GM10248 (cell line): ENCODE results near the gene TRIM54.
"Not testable (repeated sequence)": the region's sequence is repeated elsewhere in the genome, so short reads cannot be mapped to it uniquely, and the experiment has no call there.

Experiments
- CTCF ChIA-PET: fragments of 300-600 bp; sonication (Branson Sonifier 250); formaldehyde crosslinking; extraction: SDS; loops from one replicate; lab custom pipeline; 2021; ENCODE audit warnings: antibody characterized with exemption; lab: Yijun Ruan, JAX
- POLR2A ChIA-PET: fragments of 350-650 bp; sonication (Branson Sonifier 250); formaldehyde crosslinking; extraction: SDS; loops from one replicate; lab custom pipeline; 2020; ENCODE audit warnings: antibody characterized with exemption; lab: Yijun Ruan, JAX
- DNase-seq: peaks from one replicate; pipeline ENCODE4 v3.0.0; 2012; ENCODE audit errors: extremely low spot score
- CTCF ChIP-seq: IDR thresholded peaks from 2 replicates; pipeline ENCODE4 v1.5.1; 2012; ENCODE audit warnings: mild to moderate bottlenecking, low read depth; ENCODE audit errors: extremely low read depth, missing control alignments, control extremely low read depth

Gene TRIM54

GRCh38 chr2:27350106-27350693, 68.0 kb downstream of the TRIM54 start:
- TF ChIP-seq CTCF = no peak
- CTCF ChIA-PET = interaction anchor here (0.6 to 1.8 kb wide), 4 partner anchors 14 to 270 kb away, joined by 3 to 4 read pairs (median 4); partner anchors contain the start of gene NRBP1

GRCh38 chr2:27351802-27352598, 69.8 kb downstream of the TRIM54 start:
- no peak for DNase-seq
- TF ChIP-seq CTCF = no peak
- CTCF ChIA-PET = interaction anchor here (1.1 to 1.4 kb wide), 2 partner anchors 28 to 85 kb away, joined by 3 to 4 read pairs; no protein-coding TSS in a partner anchor
- POLR2A ChIA-PET = interaction anchor here (0.7 kb wide), 1 partner anchor 9 kb away, joined by 3 read pairs; no protein-coding TSS in a partner anchor

More at GRCh38 chr2:27350106-27350693, 68.0 kb downstream of the TRIM54 start:
- no peak for DNase-seq
- POLR2A ChIA-PET = interaction anchor here (0.6 kb wide), 1 partner anchor 312 kb away, joined by 3 read pairs; no protein-coding TSS in a partner anchor

GRCh38 chr2:27353386-27353761, 71.1 kb downstream of the TRIM54 start:
- DNase-seq, POLR2A ChIA-PET: not testable (repeated sequence)
- CTCF ChIA-PET = interaction anchor here (1.3 to 1.8 kb wide), 4 partner anchors 9 to 56 kb away, joined by 3 to 14 read pairs (median 6); partner anchors contain the start of gene PPM1G

- DNase-seq = no peak
- ChIA-PET CTCF (interaction anchor here (1.3 to 1.8 kb wide), 4 partner anchors 10 to 55 kb away, joined by 3 to 14 read pairs (median 6); partner anchors contain the start of gene PPM1G), POLR2A (no interaction called here)
- TF ChIP-seq CTCF = no peak
Measured at GRCh38 chr2:27353762-27354596, 71.8 kb downstream of the TRIM54 start.

- no peak for TF ChIP-seq CTCF
- DNase-seq = no peak
- ChIA-PET CTCF (interaction anchor here (1.8 kb wide), 2 partner anchors 10 to 15 kb away, joined by 8 to 14 read pairs; no protein-coding TSS in a partner anchor), POLR2A (no interaction called here)
Measured at GRCh38 chr2:27354597-27354927, 72.3 kb downstream of the TRIM54 start.

- DNase-seq = no peak
- no peak for TF ChIP-seq CTCF
- POLR2A ChIA-PET = no interaction called here
- CTCF ChIA-PET = interaction anchor here (2.0 kb wide), 1 partner anchor 13 kb away, joined by 10 read pairs; the partner anchor contains the start of gene EIF2B4
Measured at GRCh38 chr2:27356056-27356381, 73.8 kb downstream of the TRIM54 start.
